GM23248 (cell line): ENCODE results near the gene RPL6. TPM values are rescaled to one million over a fixed set of nuclear protein-coding genes. Genes with fewer than 3 reads are reported as not detected.
"Not testable (repeated sequence)": the region's sequence is repeated elsewhere in the genome, so short reads cannot be mapped to it uniquely, and the experiment has no call there.

Experiments used
- DNase-seq: peaks from one replicate; pipeline ENCODE4 v3.0.0-alpha.2; 2015
- H2AFZ ChIP-seq: fragments of 200-600 bp; sonication (generic); 2 replicates; pipeline ENCODE4 v1.6.1; 2016; ENCODE audit warnings: antibody characterized with exemption
- H3F3A ChIP-seq: fragments of 200-600 bp; sonication (generic); 2 replicates; pipeline ENCODE4 v1.6.1; 2016; ENCODE audit warnings: mild to moderate bottlenecking, antibody characterized with exemption, mixed run types; ENCODE audit not compliant: insufficient read depth
- H3K27ac ChIP-seq: fragments of 200-600 bp; sonication (generic); 2 replicates; pipeline ENCODE4 v1.5.1; 2016; ENCODE audit warnings: mild to moderate bottlenecking
- H3K27me3 ChIP-seq: fragments of 200-600 bp; sonication (generic); replicated peaks from 2 replicates; pipeline ENCODE4 v1.6.1; 2016; ENCODE audit warnings: mild to moderate bottlenecking; ENCODE audit not compliant: insufficient read depth
- H3K36me3 ChIP-seq: fragments of 200-600 bp; sonication (generic); 2 replicates; pipeline ENCODE4 v1.6.1; 2016; ENCODE audit warnings: low read depth, mild to moderate bottlenecking
- H3K4me1 ChIP-seq: fragments of 200-600 bp; sonication (generic); 2 replicates; pipeline ENCODE4 v1.6.1; 2016; ENCODE audit warnings: mild to moderate bottlenecking; ENCODE audit not compliant: insufficient read depth
- H3K4me2 ChIP-seq: fragments of 200-600 bp; sonication (generic); one replicate; pipeline ENCODE4 v1.6.1; 2016; ENCODE audit warnings: mild to moderate bottlenecking; ENCODE audit not compliant: unreplicated experiment
- H3K4me3 ChIP-seq: fragments of 200-600 bp; sonication (generic); 2 replicates; pipeline ENCODE4 v1.5.1; 2016; ENCODE audit warnings: mild to moderate bottlenecking
- H3K79me2 ChIP-seq: fragments of 200-600 bp; sonication (generic); 2 replicates; pipeline ENCODE4 v1.6.1; 2016; ENCODE audit warnings: mild to moderate bottlenecking; ENCODE audit not compliant: insufficient read depth
- H3K9ac ChIP-seq: fragments of 200-600 bp; sonication (generic); 2 replicates; pipeline ENCODE4 v1.6.1; 2016; ENCODE audit warnings: mild to moderate bottlenecking
- H3K9me2 ChIP-seq: fragments of 200-600 bp; sonication (generic); 2 replicates; pipeline ENCODE4 v1.6.1; 2016; ENCODE audit warnings: mixed run types, mild to moderate bottlenecking, moderate library complexity; ENCODE audit not compliant: insufficient read depth
- H3K9me3 ChIP-seq: fragments of 200-600 bp; sonication (generic); one replicate; pipeline ENCODE4 v1.6.1; 2017; ENCODE audit warnings: low read depth
- H4K20me1 ChIP-seq: fragments of 200-600 bp; sonication (generic); 2 replicates; pipeline ENCODE4 v1.6.0; 2016; ENCODE audit not compliant: insufficient read depth
- EZH2 ChIP-seq: fragments of 200-600 bp; sonication (generic); IDR thresholded peaks from 2 replicates; pipeline ENCODE4 v1.6.1; 2018; ENCODE audit warnings: antibody characterized with exemption, mild to moderate bottlenecking; ENCODE audit not compliant: insufficient read depth, poor library complexity, severe bottlenecking
- EZH2phosphoT487 ChIP-seq: fragments of 200-600 bp; sonication (generic); IDR thresholded peaks from 2 replicates; pipeline ENCODE4 v1.6.1; 2018; ENCODE audit warnings: antibody characterized with exemption, moderate library complexity, mild to moderate bottlenecking, low read depth; ENCODE audit not compliant: insufficient read depth
- WGBS, 2 experiments: methylation state at CpG; one replicate each; pipeline ENCODE4 v1.1.6; 2015 to 2017; ENCODE audit warnings: low lambda C conversion rate in 2 of 2, low coverage in 1 of 2; ENCODE audit errors: missing lambda C conversion rate in 2 of 2; 5-methylcytosine and 5-hydroxymethylcytosine counted together
- in situ Hi-C: fragments of 300-500 bp; cut with MboI; formaldehyde crosslinking; loops from 2 replicates; pipeline ENCODE4 v1.15.0; 2020
- polyA plus RNA-seq: library from polyadenylated mRNA; unstranded; fragments of >200 nt; fragmentation: Nextera tagmentation; extraction: Ambion mirVana; gene quantifications from 2 replicates; pipeline ENCODE4 v1.2.1, GENCODE V29; 2016
- total RNA-seq: library from RNA; depleted of rRNA; stranded (reverse); fragments of >200 nt; shearing (Covaris generic); gene quantifications from 2 replicates; pipeline ENCODE4 v1.2.3, GENCODE V29; 2014

The RPL6 gene
- total and polyA plus RNA-seq, 2 experiments from 2014 or later = 391 to 1,254 TPM

DNA sequence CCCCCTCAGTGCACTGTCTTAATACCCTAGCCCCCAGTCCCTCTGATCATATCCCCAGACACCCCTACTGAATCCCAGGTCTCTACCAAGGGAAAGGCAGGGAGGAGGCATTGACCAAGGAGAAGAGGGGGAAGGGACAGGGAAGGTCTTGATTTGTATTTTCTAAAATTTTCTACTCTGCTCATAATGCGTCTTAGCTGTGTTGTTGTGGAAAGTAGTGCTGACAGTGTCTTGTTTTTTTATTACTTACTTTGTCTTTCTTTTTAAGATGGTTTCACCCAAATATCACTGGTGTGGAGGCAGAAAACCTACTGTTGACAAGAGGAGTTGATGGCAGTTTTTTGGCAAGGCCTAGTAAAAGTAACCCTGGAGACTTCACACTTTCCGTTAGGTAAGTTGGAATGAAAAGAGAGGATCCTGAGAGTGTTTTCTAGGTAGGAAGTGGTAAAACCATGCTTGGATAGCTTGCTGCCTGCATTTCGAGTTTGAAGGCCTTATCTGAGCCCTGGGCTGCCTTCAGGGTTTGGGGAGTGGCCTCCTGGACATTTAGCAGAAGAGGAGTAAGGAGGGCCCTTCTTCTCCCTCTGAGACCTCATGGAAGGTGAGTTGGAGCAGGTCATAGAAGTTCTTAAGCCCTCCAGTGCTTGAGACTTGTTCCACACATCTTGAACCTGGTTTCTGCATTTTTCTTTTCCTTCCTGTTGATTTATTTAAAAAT is 36.8 kb upstream of the RPL6 start:
- TF ChIP-seq EZH2 (no peak), EZH2phosphoT487 (no peak)
- in situ Hi-C loops = no loop called here
- 94 to 98% methylated on average over 3 of the region's 3 CpGs for WGBS, 2 experiments

DNA sequence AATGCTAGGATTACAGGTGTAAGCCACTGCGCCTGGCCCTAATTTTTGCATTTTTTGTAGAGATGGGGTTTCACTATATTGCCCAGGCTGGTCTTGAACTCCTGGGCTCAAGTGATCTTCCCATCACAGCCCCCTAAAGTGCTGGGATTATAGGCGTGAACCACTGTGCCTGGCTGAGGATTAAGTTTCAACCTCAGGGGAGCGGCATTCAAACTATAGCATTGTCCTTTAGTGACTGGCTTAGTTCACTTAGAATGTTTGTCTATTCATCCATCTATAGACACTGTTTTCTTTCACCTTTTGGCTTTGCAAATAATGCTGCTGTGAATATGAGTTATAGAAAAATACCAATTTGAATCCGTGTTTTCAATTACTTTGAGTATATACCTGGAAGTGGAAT is 34.5 kb upstream of the RPL6 start:
- Histone ChIP-seq H3K36me3 (peaks cover 12% of the 10 kb centered on the region; the same call in 1 of the 2 replicates), H2AFZ (no peak overlapping the region), H3K9me3 (no peaks in the 10 kb centered on the region), H4K20me1 (no peaks in the 10 kb centered on the region), H3K9me2 (no peaks in the 10 kb centered on the region), H3K79me2 (peaks cover 93% of the 10 kb centered on the region), H3K4me1 (no peaks in the 10 kb centered on the region), H3K27ac (no peak overlapping the region), H3K4me2 (no peak overlapping the region), H3F3A (no peaks in the 10 kb centered on the region), H3K4me3 (no peak overlapping the region), H3K9ac (no peak overlapping the region), H3K27me3 (no peaks in the 10 kb centered on the region)
- no peak for TF ChIP-seq EZH2phosphoT487
- no peak for TF ChIP-seq EZH2
- no peak for DNase-seq
- 98% methylated on average over 4 of the region's 4 CpGs for WGBS, 2 experiments
- in situ Hi-C loops = no loop called here

More for the DNA sequence above, 36.8 kb upstream of the RPL6 start:
- Histone ChIP-seq H3F3A (no peaks in the 10 kb centered on the region), H3K9ac (no peak overlapping the region), H3K27me3 (no peaks in the 10 kb centered on the region), H3K27ac (no peak overlapping the region), H3K79me2 (peaks cover 81% of the 10 kb centered on the region), H3K9me3 (no peaks in the 10 kb centered on the region), H2AFZ (no peak overlapping the region), H3K4me2 (no peak overlapping the region), H3K4me3 (no peak overlapping the region), H3K9me2 (no peaks in the 10 kb centered on the region), H4K20me1 (no peaks in the 10 kb centered on the region), H3K4me1 (no peaks in the 10 kb centered on the region), H3K36me3 (peaks cover 23% of the 10 kb centered on the region; the same call in 1 of the 2 replicates)
- DNase-seq = no peak

DNA sequence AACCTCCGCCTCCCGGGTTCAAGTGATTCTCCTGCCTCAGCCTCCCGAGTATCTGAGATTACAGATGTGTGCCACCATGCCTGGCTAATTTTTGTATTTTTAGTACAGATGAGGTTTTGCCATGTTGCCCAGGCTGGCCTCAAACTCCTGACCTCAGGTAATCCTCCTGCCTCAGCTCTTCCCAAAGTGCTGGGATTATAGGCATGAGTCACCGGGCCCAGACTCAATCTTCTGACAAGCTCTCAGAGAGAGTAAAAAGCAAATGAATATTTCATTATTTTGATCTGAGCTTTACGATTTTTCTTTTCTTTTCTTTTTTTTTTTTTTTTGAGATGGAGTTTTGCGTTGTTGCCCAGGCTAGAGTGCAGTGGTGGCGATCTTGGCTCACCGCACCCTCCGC is 31.2 kb upstream of the RPL6 start:
- in situ Hi-C loops, H2AFZ ChIP-seq, H3F3A ChIP-seq, H4K20me1 ChIP-seq, H3K9ac ChIP-seq, H3K9me3 ChIP-seq, H3K27ac ChIP-seq, H3K4me2 ChIP-seq, H3K9me2 ChIP-seq, H3K36me3 ChIP-seq, H3K27me3 ChIP-seq, H3K4me1 ChIP-seq, H3K4me3 ChIP-seq: not testable (repeated sequence)
- peak; percentile 17 for DNase-seq
- H3K79me2 ChIP-seq = peaks cover 100% of the 10 kb centered on the region
- WGBS, 2 experiments = 95 to 98% methylated on average over 9 of the region's 9 CpGs

DNA sequence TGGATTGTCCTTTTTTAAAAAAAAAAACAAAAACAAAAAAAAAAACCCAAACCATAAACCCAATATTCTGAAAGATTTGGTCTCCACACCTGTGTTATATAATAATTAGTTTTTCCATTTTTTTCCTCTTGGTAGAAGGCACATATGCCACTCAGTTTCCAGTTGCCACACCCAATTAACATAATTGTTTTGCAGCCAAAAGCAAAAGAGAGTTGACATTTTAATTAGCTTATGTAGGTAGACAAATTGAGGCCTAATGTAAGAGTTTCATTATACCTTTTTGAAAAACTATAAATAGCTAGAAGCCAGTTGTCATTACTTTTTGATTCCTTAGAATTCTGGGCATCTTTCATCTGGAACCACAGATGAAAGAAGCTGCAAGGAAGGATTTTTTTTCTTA is 30.4 kb upstream of the RPL6 start:
- Histone ChIP-seq H3K9me2 (no peaks in the 10 kb centered on the region), H3K79me2 (peaks cover 100% of the 10 kb centered on the region), H3F3A (no peaks in the 10 kb centered on the region), H3K9ac (no peak overlapping the region), H3K4me1 (no peaks in the 10 kb centered on the region), H3K9me3 (no peaks in the 10 kb centered on the region), H3K27me3 (no peaks in the 10 kb centered on the region), H3K27ac (no peak overlapping the region), H3K36me3 (no peaks in the 10 kb centered on the region), H4K20me1 (0 out of 2 replicates have a peak, but pooled peaks cover 4% of the 10 kb centered on the region), H3K4me3 (no peak overlapping the region), H3K4me2 (no peak overlapping the region), H2AFZ (no peak overlapping the region)
- TF ChIP-seq EZH2 = no peak
- no peak for TF ChIP-seq EZH2phosphoT487
- DNase-seq = no peak
- in situ Hi-C loops = no loop called here

DNA sequence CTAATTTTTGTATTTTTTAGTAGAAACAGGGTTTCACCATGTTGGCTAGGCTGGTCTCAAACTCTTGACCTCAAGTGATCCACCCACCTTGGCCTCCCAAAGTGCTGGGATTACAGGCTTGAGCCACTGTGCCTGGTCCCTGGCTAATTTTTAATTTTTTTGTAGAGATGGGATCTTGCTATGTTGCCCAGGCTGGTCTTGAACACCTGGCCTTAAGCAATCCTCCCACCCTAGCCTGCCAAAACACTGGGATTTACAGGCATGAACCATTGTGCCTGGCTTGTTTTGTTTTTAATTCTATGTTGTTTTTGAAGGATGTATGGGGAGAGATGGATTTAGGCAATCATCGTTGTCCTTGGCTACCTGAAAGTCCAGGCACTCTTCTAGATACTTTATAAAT is 29.2 kb upstream of the RPL6 start:
- H3K4me3 ChIP-seq, H3F3A ChIP-seq, H3K27ac ChIP-seq, H3K27me3 ChIP-seq, H3K4me1 ChIP-seq, H3K9me3 ChIP-seq, in situ Hi-C loops, H3K4me2 ChIP-seq, H3K36me3 ChIP-seq, H3K9ac ChIP-seq, H3K9me2 ChIP-seq, H2AFZ ChIP-seq, DNase-seq, H4K20me1 ChIP-seq: not testable (repeated sequence)
- peaks cover 100% of the 10 kb centered on the region for H3K79me2 ChIP-seq
- 100% methylated on average over 1 of the region's 1 CpG for WGBS, 2 experiments
